Activated B cell treated with CpG ODN at 0.5 μM for 24 hours (primary cell): ENCODE results near the gene SYNE2. TPM values are rescaled to one million over a fixed set of nuclear protein-coding genes. Genes with fewer than 3 reads are reported as not detected.

Experiments used
- ATAC-seq: fragments of 200-7000 bp; cut with Tn5 transposase; one replicate; pipeline ENCODE4 v1.10.0; 2021; ENCODE audit warnings: low read depth, mild to moderate bottlenecking, moderate library complexity
- CTCF ChIA-PET: fragments of 350-600 bp; sonication (Branson Sonifier 250); formaldehyde crosslinking; loops from one replicate; lab custom pipeline; 2021; ENCODE audit warnings: antibody characterized with exemption; lab: Charles Lee
- POLR2A ChIA-PET: fragments of 350-600 bp; sonication (Branson Sonifier 250); formaldehyde crosslinking; loops from one replicate; lab custom pipeline; 2021; ENCODE audit warnings: antibody characterized with exemption; lab: Charles Lee
- DNase-seq: peaks from one replicate; pipeline ENCODE4 v3.0.0; 2022
- H3K27ac Mint-ChIP-seq: one replicate; pipeline ENCODE4 v1.8.0; 2020; ENCODE audit warnings: mixed read lengths
- H3K27me3 Mint-ChIP-seq: one replicate; pipeline ENCODE4 v1.8.0; 2021; ENCODE audit warnings: mixed read lengths
- H3K36me3 Mint-ChIP-seq: one replicate; pipeline ENCODE4 v1.8.0; 2021; ENCODE audit warnings: low read depth, mixed read lengths
- H3K4me1 Mint-ChIP-seq: one replicate; pipeline ENCODE4 v1.8.0; 2021; ENCODE audit warnings: mixed read lengths
- H3K4me3 Mint-ChIP-seq: one replicate; pipeline ENCODE4 v1.8.0; 2020; ENCODE audit warnings: mild to moderate bottlenecking, mixed read lengths
- H3K9me3 Mint-ChIP-seq: one replicate; pipeline ENCODE4 v1.8.0; 2020; ENCODE audit warnings: mixed read lengths
- CTCF ChIP-seq: fragments of 200-600 bp; IDR thresholded peaks from one replicate; pipeline ENCODE4 v1.8.0; 2022; ENCODE audit warnings: antibody characterized with exemption, mild to moderate bottlenecking
- intact Hi-C: fragments of 100-400 bp; cut with micrococcal nuclease; formaldehyde crosslinking; loops from one replicate; pipeline ENCODE4 v1.15.1; 2024
- total RNA-seq: library from RNA; stranded (reverse); gene quantifications from 2 replicates; pipeline ENCODE4 v1.2.3, GENCODE V29; 2022

The SYNE2 gene
- total RNA-seq, 1 donor from 2014 or later, result 40.1 TPM

- CTCF ChIA-PET, result no interaction called here
- H3K36me3 Mint-ChIP-seq, result peaks cover 7% of the 10 kb centered on the region
- no peak for TF ChIP-seq CTCF
- H3K4me1 Mint-ChIP-seq, result no peaks in the 10 kb centered on the region
- intact Hi-C loops, result no loop called here
- POLR2A ChIA-PET, result no interaction called here
- no peak for DNase-seq
- H3K9me3 Mint-ChIP-seq, result peaks cover 7% of the 10 kb centered on the region
- H3K27ac Mint-ChIP-seq, result no peak overlapping the region
- H3K27me3 Mint-ChIP-seq, result no peaks in the 10 kb centered on the region
- ATAC-seq, result no peak
- H3K4me3 Mint-ChIP-seq, result no peak overlapping the region
Measured at GRCh38 chr14:64045091-64045490, 192.3 kb downstream of the SYNE2 start.

GRCh38 chr14:64049616-64050381 lies 197.0 kb downstream of the SYNE2 start:
- intact Hi-C loops, result no loop called here
- no peaks in the 10 kb centered on the region for H3K4me1 Mint-ChIP-seq
- no peak for ATAC-seq
- H3K36me3 Mint-ChIP-seq, result peaks cover 20% of the 10 kb centered on the region
- no peak for TF ChIP-seq CTCF
- no peak for DNase-seq
- ChIA-PET POLR2A (no interaction called here), CTCF (no interaction called here)
- no peaks in the 10 kb centered on the region for H3K27me3 Mint-ChIP-seq
- H3K4me3 Mint-ChIP-seq, result no peak overlapping the region
- H3K27ac Mint-ChIP-seq, result no peak overlapping the region
- H3K9me3 Mint-ChIP-seq, result no peaks in the 10 kb centered on the region

- TF ChIP-seq CTCF, result no peak
- DNase-seq, result no peak
- H3K4me1 Mint-ChIP-seq, result no peaks in the 10 kb centered on the region
- intact Hi-C loops, result no loop called here
- H3K27ac Mint-ChIP-seq, result no peak overlapping the region
- no peaks in the 10 kb centered on the region for H3K9me3 Mint-ChIP-seq
- ATAC-seq, result no peak
- H3K27me3 Mint-ChIP-seq, result no peaks in the 10 kb centered on the region
- peaks cover 22% of the 10 kb centered on the region for H3K36me3 Mint-ChIP-seq
- CTCF ChIA-PET, result no interaction called here
- POLR2A ChIA-PET, result no interaction called here
- no peak overlapping the region for H3K4me3 Mint-ChIP-seq
Measured at GRCh38 chr14:64053694-64054669, 201.2 kb downstream of the SYNE2 start.

- Mint-ChIP-seq H3K4me3 (no peak overlapping the region), H3K4me1 (no peaks in the 10 kb centered on the region), H3K27me3 (no peaks in the 10 kb centered on the region), H3K9me3 (no peaks in the 10 kb centered on the region), H3K36me3 (peaks cover 11% of the 10 kb centered on the region), H3K27ac (no peak overlapping the region)
- no peak for DNase-seq
- no peak for TF ChIP-seq CTCF
- ATAC-seq, result no peak
- CTCF ChIA-PET, result interaction anchor here (0.8 to 1.8 kb wide), 3 partner anchors 14 to 244 kb away, joined by 3 to 14 read pairs (median 5); partner anchors contain the start of gene ESR2
- POLR2A ChIA-PET, result no interaction called here
- intact Hi-C loops, result loop anchor here (1.0 kb wide), 1 partner anchor 235 kb away; the partner anchor contains the start of gene ESR2
Measured at GRCh38 chr14:64059454-64060198, 206.8 kb downstream of the SYNE2 start.
